ENCODE results near the gene MPRIP. TPM values are rescaled to one million over a fixed set of nuclear protein-coding genes. Genes with fewer than 3 reads are reported as not detected.

MPRIP gene
- total and polyA plus RNA-seq, 2 donors (not counting 1 experiment from before 2014, with no cell fraction given), result 130 to 299 TPM

GRCh38 chr17:16997514-16998429 is 44.5 kb upstream of the MPRIP start:
- no peak overlapping the region for H3K4me3 ChIP-seq (ENCODE audit: control extremely low read depth in 1 of 5, extremely low read depth in 1 of 5, insufficient read depth in 1 of 5, low read depth in 2 of 5, low read length in 4 of 5)
- Mint-ChIP-seq H3K27me3 (no peaks in the 10 kb centered on the region), H3K4me3 (no peak overlapping the region), H3K9me3 (ENCODE audit: insufficient read depth) (no peaks in the 10 kb centered on the region), H3K4me1 (peaks cover 3% of the 10 kb centered on the region), H3K27ac (no peak overlapping the region)
- H3K4me2 ChIP-seq (replicated peaks; ENCODE audit: low read depth, low read length, poor library complexity, severe bottlenecking), result no peak overlapping the region
- no peaks in the 10 kb centered on the region for H3K36me3 ChIP-seq (replicated peaks in 1 of 2; ENCODE audit: control extremely low read depth in 1 of 2, control insufficient read depth in 1 of 2, extremely low read depth in 1 of 2, insufficient read depth in 2 of 2, low read length in 1 of 2)
- H3K27me3 ChIP-seq (replicated peaks in 1 of 4; ENCODE audit: control extremely low read depth in 1 of 4, control insufficient read depth in 3 of 4, insufficient read depth in 4 of 4, low read length in 3 of 4), result no peaks in the 10 kb centered on the region
- H2AFZ ChIP-seq (ENCODE audit: insufficient read depth, low read depth, low read length, poor library complexity, severe bottlenecking), result no peak overlapping the region
- H3K9ac ChIP-seq (ENCODE audit: low read length), result no peak overlapping the region
- H3K9me3 ChIP-seq (ENCODE audit: control extremely low read depth in 1 of 3, control insufficient read depth in 2 of 3, insufficient read depth in 1 of 3, low read length in 2 of 3), result peaks cover 0 to 4% (median 1%) of the 10 kb centered on the region in 3 donors
- H3K79me2 ChIP-seq (ENCODE audit: control insufficient read depth, insufficient read depth, low read length), result peaks cover 4% of the 10 kb centered on the region
- H3K27ac ChIP-seq (ENCODE audit: low read length in 2 of 2), result no peak overlapping the region
- 58% methylated on average over 12 of the region's 14 CpGs for WGBS (ENCODE audit: insufficient coverage)
- TF ChIP-seq, protein P1, sequence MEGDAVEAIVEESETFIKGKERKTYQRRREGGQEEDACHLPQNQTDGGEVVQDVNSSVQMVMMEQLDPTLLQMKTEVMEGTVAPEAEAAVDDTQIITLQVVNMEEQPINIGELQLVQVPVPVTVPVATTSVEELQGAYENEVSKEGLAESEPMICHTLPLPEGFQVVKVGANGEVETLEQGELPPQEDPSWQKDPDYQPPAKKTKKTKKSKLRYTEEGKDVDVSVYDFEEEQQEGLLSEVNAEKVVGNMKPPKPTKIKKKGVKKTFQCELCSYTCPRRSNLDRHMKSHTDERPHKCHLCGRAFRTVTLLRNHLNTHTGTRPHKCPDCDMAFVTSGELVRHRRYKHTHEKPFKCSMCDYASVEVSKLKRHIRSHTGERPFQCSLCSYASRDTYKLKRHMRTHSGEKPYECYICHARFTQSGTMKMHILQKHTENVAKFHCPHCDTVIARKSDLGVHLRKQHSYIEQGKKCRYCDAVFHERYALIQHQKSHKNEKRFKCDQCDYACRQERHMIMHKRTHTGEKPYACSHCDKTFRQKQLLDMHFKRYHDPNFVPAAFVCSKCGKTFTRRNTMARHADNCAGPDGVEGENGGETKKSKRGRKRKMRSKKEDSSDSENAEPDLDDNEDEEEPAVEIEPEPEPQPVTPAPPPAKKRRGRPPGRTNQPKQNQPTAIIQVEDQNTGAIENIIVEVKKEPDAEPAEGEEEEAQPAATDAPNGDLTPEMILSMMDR (IDR thresholded peaks at IDR 0.05), result no peak
- no peak for TF ChIP-seq EZH2 (IDR thresholded peaks at IDR 0.05; ENCODE audit: borderline replicate concordance, insufficient read depth, low read depth, low read length, poor library complexity, severe bottlenecking)
- peak; percentile 57 for ATAC-seq (ENCODE audit: low read depth)
- DNase-seq, result no peak
- CTCF ChIA-PET, result interaction anchor here (17.6 kb wide), 1 partner anchor 24 kb away, joined by 317 read pairs; the partner anchor contains the start of gene TNFRSF13B
- no peaks in the 10 kb centered on the region for H4K20me1 ChIP-seq (ENCODE audit: control insufficient read depth, insufficient read depth, low read length, poor library complexity, severe bottlenecking)
- intact Hi-C loops (cut with micrococcal nuclease), result no loop called here
- POLR2A ChIA-PET, result no interaction called here
- H3K4me1 ChIP-seq (ENCODE audit: control insufficient read depth in 2 of 2, insufficient read depth in 2 of 2, low read length in 2 of 2), result peaks cover 0 to 8% of the 10 kb centered on the region in 2 donors
